Measurements from ENCODE around the gene MACO1.
"Not testable (repeated sequence)": the region's sequence is repeated elsewhere in the genome, so short reads cannot be mapped to it uniquely, and the experiment has no call there.

MACO1 gene

DNA sequence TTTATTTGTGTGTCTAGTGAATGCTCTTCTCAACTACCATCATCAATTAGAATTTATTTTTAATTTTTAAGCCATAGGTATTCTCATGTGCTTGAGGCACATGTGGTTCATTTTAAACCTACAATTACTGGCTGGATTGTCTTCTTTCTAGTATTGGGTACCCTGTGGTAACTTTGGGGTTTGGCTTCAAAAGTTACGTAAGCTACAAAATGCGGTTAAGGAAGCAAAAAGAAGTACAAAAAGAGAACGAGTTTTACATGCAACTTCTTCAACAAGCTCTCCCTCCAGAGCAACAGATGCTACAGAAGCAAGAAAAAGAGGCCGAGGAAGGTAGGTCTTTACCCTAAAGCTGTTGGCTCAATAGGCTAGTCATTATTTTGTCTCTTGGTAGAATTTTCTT, 25.8 kb downstream of the MACO1 start:
- no peak for DNase-seq (ENCODE audit: low spot score)

DNA sequence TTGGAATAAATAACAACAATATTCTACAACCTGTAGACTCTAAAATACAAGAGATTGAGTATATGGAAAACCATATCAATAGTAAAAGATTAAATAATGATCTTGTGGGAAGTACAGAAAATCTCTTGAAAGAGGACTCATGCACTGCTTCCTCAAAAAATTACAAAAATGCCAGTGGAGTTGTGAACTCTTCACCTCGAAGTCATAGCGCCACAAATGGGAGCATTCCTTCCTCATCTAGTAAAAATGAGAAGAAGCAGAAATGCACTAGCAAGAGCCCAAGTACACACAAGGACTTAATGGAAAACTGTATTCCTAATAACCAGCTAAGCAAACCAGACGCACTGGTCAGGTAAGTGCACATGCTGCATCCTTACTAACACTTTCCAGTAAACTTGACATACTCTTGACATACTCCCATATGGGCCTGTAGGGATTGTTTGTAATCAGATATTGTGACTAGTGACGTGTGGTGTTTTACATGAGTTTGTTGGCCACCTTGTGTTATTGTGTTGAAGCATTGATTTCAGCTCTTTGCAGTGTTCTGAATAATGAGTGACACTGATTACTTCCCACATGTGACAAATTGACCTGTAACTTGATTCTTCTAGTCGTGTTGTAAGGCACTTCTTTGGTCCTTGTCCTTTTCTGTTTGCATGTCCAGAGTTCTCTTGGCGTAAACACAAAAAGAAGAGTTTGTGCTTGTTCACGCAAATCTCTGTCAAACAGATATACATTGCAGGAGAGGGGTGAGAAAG, 28.0 kb downstream of the MACO1 start:
- DNase-seq (ENCODE audit: low spot score), result no peak

DNA sequence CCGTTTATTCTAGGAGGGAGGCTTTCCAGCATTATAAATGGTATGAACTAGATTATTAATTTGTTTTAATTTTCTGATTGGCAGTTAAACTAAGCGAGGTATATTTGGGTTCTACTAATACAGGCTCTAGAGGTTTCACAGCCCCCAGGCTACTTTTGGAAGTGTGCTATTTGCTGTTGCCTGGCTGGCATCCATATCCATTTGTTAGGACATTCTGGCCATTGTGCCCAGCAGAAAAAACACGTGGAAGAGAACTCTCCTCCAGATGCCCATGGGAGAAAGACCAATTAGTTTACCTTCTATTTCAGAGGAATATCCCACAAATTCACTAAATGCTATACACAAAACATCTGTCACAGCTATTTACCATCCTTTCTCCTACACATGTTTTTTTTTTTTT, 29.3 kb downstream of the MACO1 start:
- DNase-seq (ENCODE audit: low spot score), result no peak

DNA sequence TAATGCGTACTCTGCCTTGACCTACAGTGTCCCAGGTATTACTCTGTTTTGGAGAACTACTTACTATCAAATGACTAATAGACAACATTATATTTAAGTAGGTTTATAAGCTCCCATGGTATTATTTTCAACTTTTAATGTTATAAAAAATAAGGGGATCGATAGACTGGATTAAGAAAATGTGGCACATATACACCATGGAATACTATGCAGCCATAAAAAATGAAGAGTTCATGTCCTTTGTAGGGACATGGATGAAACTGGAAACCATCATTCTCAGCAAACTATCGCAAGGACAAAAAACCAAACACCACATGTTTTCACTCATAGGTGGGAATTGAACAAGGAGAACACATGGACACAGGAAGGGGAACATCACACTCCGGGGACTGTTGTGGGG, 30.1 kb downstream of the MACO1 start:
- DNase-seq (ENCODE audit: low spot score), result not testable (repeated sequence)

DNA sequence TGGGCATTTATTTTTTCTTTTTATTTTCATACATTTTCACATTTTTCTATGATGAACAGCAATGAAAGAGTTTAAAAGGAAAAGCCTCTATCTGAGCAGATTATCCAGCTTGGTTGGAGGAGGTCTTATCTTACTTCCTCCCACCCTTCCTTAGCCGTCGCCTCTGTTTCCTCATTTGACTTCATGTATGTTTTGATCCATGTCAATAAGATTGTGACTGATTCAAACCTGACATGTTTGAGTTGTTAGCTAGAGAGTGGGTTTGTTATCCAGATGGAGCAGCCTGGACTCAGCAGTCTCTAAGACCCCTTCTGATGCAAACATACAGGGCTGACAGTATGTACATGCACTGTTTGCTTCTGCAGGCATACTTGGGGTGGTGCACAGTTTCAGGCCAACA, 31.2 kb downstream of the MACO1 start:
- no peak for DNase-seq (ENCODE audit: low spot score)

DNA sequence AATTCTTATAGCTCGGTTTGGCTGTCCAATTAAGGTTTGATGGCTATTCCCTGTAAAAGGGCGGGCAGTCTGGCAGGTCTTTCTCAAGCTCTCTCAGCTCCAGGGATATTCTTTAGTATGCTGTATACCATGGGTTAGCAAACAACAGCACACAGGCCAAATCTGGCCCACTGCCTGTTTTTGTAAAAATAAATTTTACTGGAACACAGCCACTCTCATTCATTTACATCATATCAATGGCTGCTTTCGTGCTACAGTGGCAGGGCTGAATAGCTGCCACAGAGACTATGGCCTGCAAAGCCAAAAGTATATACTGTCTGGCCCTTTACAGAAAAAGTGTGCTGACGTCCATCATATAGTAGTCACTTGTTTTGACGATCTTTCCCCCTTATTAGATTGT, 32.0 kb downstream of the MACO1 start:
- no peak for DNase-seq (ENCODE audit: low spot score)

DNA sequence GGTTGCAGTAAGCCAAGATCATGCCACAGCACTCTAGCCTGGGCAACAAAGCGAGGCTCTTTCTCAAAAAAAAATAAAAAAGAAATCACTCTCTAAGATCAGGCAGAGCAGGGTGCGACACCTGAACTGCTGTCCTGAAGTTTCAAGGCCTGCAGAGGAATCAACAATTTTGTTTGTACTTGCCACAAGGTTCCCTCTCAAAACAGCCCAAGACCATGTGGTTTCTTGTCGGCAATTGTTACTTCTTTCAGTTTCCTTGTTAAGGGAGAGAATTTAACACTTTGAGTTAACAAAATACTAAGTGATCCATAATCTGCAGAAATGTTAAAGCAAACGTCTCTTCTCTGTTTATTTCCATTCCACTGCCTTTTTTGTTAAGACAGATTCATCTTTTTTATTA, 36.5 kb downstream of the MACO1 start:
- no peak for DNase-seq (ENCODE audit: low spot score)

DNA sequence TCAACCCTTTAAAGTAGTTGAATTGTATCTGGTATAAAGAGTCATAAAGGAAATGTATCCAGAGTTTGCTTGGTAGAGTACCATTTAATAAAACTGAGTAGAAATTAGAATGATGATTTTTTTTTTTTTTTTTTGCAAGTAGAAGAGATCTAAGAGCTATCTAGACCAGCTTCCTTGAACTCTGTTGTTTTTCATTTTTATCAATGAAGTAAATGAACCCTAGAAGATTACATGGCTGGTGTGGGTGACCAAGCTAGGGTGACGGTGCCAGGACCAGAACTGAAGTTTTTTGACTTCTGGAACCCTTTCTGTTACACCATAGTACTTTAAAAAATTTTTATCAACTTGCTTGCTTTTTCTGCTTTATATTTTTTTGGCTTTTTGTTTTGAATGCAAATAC, 36.9 kb downstream of the MACO1 start:
- DNase-seq (ENCODE audit: low spot score), result no peak

DNA sequence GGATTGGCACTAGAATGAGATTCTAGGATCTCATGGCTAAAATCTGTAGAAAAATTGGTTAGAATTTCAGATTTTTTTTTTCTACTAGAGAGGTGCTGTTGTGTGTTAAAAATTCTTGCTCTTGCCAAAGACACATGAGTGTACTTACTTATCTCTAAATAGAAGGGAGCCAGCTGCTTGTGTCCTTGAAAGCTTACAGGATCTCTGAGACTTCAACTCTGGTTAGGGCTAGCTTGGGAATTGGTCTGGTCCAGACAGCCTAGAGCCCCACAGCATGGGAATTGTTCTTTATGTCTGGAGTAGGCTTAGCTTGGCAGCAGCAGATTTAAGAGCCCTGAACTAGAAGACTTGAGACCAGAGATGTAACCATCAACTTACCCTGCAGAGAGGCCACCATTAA, 37.3 kb downstream of the MACO1 start:
- no peak for DNase-seq (ENCODE audit: low spot score)

DNA sequence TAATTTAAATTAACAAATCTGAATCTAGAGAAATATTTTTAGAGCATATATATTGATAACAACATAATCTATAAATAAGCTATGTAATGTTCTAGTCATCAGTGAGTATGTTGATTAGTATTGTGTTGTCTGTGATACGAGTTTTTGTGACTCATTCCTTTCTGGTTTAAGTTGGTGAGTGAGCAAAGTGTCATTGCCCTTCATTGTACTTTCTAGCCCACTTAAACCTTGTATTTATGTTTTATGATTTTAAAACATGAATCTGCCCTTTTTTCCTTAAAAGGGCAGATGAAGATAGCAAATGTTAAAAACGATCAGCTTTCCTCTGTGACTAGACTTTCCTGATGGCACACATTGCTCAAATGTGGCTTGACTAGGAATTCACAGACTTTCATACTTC, 38.5 kb downstream of the MACO1 start:
- no peak for DNase-seq (ENCODE audit: low spot score)

DNA sequence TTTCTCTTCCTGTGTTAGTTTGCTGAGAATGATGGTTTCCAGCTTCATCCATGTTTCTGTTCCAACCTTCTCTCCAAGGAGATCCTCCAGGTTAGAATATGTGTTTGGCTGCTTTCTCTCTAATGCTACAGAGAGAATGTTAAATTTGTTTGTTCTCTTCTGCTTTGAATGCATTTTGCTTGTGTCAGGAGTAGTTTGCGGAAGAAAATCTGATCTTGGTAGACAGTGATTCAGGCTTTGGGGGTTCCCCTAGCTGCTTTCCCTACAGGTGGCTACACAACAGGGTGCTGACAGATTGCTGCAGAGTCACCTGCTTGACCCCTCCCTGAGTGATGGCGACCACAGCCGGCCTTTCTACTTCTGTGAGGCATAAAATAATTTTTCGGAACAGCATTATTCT, 41.8 kb downstream of the MACO1 start:
- DNase-seq (ENCODE audit: low spot score), result no peak

DNA sequence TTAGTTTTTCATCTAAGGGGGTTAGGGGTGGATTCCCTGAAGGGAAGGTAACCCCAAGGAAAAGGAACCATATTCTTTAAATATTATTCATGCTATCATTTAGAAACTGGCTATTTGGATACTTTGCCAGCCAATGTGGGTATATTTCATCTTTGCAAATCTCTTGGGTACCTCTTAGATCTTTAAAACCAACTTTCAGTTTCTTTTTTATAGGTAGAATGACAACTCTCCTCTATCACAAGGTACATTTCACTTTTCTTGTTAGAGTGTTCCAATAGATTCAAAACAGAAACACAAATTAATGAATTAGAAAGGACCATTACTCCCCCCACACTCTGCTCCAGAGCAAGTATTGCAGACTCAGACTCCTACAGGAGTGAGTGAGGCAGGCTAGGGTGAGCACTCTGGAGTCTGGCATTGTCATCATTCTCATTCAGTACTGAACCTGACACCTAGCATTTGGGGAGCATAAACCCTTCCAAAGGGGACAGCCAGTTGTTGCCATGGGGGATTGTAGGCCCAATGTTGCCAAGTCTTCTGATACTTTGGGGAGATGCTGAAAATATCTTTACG, 43.0 kb downstream of the MACO1 start:
- DNase-seq (ENCODE audit: low spot score), result no peak

DNA sequence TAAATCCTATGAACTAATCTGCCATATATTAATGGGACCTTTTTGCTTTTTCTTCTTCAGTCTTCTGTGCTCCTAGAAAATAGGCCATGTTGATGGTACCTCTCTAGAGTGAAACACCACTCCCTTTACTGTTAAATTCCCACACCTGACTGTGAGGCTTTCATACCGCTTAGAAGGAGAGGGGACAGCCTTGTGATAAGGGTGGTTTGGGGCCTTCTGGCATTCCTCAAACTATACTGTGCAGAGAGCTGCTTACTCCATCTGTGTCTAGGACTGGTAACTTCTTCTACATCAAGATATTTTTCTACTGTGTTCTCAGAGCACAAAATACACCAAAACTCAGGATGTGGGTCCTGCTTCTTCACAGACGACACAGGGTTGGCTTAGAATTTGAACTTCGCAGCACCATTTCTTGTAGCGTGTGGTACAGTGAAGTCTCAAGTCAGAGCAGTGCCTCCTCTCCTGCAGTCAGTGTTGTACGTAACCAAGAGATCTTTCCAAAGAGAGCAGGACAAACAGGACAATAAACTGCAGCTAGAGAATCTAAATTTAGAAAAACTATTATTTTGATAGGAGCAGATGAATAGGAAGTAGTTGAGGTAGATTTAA, 43.8 kb downstream of the MACO1 start:
- DNase-seq (ENCODE audit: low spot score), result no peak

DNA sequence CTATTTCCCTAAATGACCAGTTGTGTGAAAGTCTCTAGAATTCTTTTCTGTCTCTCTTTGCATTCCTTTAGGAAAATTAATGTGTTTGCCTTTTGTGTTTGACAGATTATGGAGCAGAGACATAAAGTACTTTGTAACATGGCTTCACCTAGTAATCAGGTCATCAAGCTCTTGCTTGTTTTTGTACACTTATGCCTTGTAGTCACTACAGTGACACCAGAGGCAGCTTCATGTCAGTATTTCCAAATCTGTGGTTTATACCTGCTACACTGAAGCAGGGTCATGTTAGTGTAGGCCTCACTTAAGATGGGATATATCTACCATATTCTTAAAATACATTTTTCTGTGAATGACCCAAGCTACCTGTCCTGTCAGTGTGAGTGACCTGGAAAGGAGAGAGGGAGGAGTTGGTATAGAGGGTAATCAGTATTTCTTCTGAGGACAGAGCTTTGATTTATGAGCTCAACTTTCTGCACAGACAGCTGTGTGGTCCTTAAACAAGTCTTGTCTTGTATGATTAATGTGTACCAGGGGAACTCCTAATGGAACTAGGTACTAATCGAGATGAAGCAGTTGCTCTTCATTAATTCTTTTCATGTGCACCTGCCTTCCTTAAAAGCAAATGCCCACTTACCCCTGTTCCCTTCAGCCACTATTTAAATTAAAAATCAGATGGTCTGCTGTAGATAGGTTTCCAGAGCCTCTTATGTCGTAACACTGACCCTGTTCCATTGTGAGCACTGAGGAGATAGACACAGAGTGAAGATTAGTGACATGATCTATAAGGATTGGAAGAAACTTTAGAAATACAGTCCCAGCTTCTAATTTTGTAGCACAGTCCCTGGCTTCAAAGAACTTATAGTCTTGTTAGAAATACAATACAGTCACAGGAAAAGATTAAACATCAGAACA, 45.7 kb downstream of the MACO1 start:
- no peak for DNase-seq (ENCODE audit: low spot score)

DNA sequence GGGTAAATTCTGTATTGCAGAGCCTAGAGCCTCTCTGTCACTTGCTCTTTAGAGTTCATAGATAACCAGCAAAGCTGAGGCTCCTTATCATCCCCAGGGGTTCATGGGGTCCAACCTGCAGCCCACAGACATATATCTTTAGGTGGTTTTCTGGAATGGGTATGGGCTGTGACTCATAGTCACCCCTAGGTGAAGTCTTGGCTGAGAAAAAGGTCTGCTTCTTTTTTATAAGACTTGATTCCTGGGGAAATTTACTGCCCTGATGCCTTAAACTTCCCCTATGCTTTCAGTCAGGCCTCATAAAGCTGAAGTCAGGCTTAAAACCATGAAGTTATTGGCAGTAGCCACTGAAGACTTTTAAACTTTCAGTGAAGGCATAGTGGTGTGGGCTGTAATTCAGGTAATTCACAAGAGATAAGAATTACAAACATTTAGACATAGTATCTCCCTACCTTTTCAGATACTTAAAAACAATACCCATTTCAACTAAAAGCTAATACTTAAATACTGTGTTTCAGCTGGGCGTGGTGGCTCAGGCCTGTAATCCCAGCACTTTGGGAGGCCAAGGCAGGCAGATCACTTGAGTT, 46.8 kb downstream of the MACO1 start:
- DNase-seq (ENCODE audit: low spot score), result no peak

DNA sequence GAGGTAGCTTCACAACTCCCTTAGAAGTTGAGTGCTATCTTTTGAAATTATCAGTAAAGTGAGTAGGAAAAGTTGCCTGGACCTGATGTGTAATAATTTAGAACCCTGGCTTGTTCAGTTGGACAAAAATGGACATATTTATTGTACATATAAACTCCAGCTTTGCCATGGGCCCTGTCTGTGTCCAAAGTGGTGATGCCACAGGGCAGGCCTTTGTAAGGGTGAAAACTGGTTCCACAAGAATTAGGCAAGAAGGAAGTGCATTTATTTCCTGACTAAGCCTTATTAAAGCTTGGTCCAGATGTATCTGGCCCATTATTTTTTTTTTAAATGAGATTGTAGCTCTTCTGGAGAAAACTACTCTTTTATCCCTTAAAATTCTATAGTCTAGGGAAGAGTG, 47.9 kb downstream of the MACO1 start:
- no peak for DNase-seq (ENCODE audit: low spot score)

DNA sequence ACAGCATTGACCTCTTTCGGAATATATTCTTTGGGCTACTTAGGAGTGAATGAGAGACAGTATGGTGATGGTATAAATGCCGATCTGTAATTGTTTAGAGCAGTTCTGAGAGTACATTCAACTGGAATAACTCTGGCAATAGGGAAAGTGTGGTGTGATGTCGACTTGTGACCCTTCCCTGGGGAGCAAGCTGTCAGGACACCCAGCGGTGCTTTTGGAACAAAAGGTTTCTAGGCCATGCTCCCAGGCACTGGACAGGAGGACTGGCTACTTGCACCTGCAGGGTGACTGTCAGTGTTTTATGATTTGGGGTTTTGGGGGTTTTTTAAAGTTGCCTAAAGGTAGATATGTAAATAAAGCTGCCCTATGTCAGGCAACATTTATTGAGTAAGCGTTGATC, 50.9 kb downstream of the MACO1 start:
- DNase-seq (ENCODE audit: low spot score), result no peak

DNA sequence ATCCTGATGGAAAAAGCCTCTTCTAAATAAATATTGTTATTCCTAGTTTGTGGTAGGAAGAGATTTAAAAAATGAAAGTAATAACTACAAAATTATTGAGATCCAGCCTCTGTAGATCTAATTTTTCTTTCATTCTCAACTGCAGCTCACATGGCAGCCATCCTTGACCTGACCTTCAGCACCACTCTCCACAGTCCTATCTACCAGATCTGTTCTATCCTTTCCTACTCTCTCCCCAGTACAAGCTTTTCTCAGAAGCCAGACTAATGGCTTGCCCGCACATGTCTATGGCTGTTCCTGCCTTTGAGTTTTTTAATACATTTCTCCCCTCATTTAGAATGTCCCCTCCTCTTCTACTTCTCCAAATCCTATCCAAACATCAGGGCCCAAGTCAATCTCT, 51.5 kb downstream of the MACO1 start:
- DNase-seq (ENCODE audit: low spot score), result no peak

DNA sequence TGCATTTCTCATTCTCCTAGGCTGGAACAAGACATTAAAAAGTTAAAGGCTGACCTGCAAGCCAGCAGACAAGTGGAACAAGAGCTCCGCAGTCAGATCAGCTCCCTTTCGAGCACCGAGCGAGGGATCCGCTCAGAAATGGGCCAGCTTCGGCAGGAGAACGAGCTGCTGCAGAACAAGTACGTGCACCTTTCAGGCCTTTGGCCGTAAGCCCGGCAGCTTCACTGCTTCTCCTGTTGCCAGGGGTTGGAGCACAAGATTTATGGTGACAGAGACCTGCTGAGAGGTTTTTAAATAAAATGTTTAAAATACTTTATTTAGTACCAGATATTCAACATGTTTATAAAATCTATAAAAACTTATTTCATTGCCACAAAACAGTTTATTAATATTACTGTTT, 53.4 kb downstream of the MACO1 start:
- peak; percentile 23 for DNase-seq (ENCODE audit: low spot score)

DNA sequence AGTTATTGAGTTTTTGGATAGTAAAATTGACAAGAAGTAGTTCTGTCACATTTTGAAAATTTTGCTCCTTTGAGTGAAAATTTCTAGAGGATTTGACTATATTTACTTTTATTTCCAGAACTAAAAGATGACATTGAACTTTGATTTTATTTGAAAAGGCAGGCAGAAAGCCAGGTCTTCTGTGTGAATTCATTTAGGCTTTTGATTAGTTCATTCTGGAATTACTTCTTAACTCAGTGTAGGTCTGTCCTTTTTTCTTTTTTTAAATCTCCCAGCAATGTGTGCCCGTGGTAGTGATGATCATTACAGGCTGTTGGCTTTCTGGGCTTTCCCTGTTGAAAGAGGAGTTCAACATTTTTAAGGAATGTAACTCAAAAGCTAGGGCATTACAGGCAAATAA, 53.8 kb downstream of the MACO1 start:
- no peak for DNase-seq (ENCODE audit: low spot score)

DNA sequence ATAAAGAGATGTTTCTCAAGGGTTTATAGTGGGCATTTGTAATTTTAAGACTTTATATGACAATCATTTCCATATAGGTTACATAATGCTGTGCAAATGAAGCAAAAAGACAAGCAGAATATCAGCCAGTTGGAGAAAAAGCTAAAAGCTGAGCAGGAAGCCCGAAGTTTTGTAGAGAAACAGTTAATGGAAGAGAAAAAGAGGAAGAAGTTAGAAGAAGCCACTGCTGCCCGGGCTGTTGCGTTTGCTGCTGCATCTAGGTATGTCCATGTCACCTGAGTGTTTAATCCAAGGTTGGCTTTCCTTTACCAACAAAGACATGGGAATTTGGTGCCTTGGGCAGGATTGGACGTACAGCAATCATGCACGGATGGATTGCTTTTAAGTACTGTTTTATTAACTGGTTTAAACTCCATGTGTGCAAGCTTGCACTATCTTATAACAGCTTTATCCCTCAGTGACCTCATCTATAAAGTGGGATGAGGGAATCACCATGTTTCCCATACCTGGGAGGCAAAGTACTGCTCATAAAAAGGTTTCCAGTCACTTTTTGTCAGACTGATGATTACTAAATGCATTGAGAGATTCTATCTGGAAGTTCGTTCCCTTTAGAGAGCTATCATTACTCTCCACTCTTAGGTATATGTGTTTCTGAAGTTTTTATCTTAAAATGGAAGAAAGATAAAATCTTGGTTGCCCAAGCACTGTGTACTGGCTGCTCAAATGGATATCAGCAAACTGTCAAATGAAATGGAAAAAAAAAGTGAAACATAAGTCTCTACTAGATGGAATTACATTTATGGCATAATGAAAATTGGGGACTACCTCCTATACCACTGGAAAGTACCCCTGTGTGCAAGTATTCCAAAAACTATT, 55.1 kb downstream of the MACO1 start:
- DNase-seq (ENCODE audit: low spot score), result no peak
